Panc1 (cell line): Measurements from ENCODE around the gene MRPL9.

Experiments used
- POLR2AphosphoS5 ChIP-seq: IDR thresholded peaks from 2 replicates; pipeline ENCODE4 v1.6.1; 2012; ENCODE audit warnings: mild to moderate bottlenecking, low read depth, low read length, moderate library complexity
- TF ChIP-seq, protein P1 (sequence below): fragments of 450-650 bp; IDR thresholded peaks from 2 replicates; pipeline ENCODE4 v1.5.1; 2017; ENCODE audit warnings: mild to moderate bottlenecking
- TF ChIP-seq, protein P2 (sequence below), 2 experiments: IDR thresholded peaks; 2 replicates each; pipeline ENCODE4 v1.6.1; 2011 to 2012; ENCODE audit warnings: low read depth in 2 of 2, control low read depth in 1 of 2, low read length in 1 of 2, mild to moderate bottlenecking in 1 of 2, moderate library complexity in 1 of 2; ENCODE audit not compliant: insufficient read depth in 1 of 2

DNA sequence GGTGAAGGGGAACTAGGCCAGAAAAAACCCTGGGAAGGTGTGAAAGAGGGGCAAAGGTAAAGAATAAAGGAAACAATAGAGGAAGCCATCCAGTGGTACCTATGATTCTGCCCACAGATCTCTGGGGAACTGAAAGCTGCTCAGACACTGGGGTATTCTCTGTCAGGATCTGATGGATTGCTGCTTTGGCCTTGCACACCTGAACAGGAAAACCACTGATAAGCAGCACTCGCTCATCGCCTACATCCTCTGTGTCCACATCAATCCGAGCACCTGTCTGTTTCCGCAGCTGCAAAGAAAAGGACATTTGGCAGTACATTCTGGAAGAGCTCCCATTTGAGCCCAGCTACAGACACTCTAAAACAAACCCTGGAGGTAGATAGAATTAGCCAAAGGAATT is 16.6 kb upstream of the MRPL9 start:
- TF ChIP-seq, protein P1, sequence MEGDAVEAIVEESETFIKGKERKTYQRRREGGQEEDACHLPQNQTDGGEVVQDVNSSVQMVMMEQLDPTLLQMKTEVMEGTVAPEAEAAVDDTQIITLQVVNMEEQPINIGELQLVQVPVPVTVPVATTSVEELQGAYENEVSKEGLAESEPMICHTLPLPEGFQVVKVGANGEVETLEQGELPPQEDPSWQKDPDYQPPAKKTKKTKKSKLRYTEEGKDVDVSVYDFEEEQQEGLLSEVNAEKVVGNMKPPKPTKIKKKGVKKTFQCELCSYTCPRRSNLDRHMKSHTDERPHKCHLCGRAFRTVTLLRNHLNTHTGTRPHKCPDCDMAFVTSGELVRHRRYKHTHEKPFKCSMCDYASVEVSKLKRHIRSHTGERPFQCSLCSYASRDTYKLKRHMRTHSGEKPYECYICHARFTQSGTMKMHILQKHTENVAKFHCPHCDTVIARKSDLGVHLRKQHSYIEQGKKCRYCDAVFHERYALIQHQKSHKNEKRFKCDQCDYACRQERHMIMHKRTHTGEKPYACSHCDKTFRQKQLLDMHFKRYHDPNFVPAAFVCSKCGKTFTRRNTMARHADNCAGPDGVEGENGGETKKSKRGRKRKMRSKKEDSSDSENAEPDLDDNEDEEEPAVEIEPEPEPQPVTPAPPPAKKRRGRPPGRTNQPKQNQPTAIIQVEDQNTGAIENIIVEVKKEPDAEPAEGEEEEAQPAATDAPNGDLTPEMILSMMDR, result no peak
- no peak for TF ChIP-seq POLR2AphosphoS5
- TF ChIP-seq, protein P2, sequence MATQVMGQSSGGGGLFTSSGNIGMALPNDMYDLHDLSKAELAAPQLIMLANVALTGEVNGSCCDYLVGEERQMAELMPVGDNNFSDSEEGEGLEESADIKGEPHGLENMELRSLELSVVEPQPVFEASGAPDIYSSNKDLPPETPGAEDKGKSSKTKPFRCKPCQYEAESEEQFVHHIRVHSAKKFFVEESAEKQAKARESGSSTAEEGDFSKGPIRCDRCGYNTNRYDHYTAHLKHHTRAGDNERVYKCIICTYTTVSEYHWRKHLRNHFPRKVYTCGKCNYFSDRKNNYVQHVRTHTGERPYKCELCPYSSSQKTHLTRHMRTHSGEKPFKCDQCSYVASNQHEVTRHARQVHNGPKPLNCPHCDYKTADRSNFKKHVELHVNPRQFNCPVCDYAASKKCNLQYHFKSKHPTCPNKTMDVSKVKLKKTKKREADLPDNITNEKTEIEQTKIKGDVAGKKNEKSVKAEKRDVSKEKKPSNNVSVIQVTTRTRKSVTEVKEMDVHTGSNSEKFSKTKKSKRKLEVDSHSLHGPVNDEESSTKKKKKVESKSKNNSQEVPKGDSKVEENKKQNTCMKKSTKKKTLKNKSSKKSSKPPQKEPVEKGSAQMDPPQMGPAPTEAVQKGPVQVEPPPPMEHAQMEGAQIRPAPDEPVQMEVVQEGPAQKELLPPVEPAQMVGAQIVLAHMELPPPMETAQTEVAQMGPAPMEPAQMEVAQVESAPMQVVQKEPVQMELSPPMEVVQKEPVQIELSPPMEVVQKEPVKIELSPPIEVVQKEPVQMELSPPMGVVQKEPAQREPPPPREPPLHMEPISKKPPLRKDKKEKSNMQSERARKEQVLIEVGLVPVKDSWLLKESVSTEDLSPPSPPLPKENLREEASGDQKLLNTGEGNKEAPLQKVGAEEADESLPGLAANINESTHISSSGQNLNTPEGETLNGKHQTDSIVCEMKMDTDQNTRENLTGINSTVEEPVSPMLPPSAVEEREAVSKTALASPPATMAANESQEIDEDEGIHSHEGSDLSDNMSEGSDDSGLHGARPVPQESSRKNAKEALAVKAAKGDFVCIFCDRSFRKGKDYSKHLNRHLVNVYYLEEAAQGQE (IDR thresholded peaks at IDR 0.05; ENCODE audit: insufficient read depth in 1 of 2, low read depth in 2 of 2, low read length in 1 of 2), result no peak
